GM12891 (cell line): ENCODE measurements around the gene EMILIN2.
A peak's percentile ranks its signal among the peaks of the same experiment; 100 is the strongest.

Experiments used
- DNase-seq: peaks from one replicate; pipeline ENCODE4 v3.0.0; 2011; ENCODE audit warnings: low spot score; ENCODE audit not compliant: insufficient read length
- FAIRE-seq: peaks from 2 replicates; lab custom pipeline; 2011; peaks lifted over from hg19 to GRCh38; lab: Jason Lieb, UNC
- PAX5 ChIP-seq: IDR thresholded peaks from 2 replicates; pipeline ENCODE4 v1.6.1; 2011; ENCODE audit warnings: low read length, moderate library complexity, mild to moderate bottlenecking; ENCODE audit not compliant: insufficient read depth, severe bottlenecking
- POLR2A ChIP-seq: IDR thresholded peaks from 2 replicates; pipeline ENCODE4 v1.6.1; 2011; ENCODE audit warnings: low read depth, low read length, control low read depth
- POLR2AphosphoS5 ChIP-seq: IDR thresholded peaks from 2 replicates; pipeline ENCODE4 v1.6.1; 2011; ENCODE audit warnings: low read depth, low read length, control low read depth
- POU2F2 ChIP-seq: IDR thresholded peaks from 2 replicates; pipeline ENCODE4 v1.6.1; 2011; ENCODE audit warnings: low read depth, mild to moderate bottlenecking, control low read depth, low read length, moderate library complexity
- SPI1 ChIP-seq: IDR thresholded peaks from 2 replicates; pipeline ENCODE4 v1.6.1; 2011; ENCODE audit warnings: low read depth, low read length, control low read depth
- TAF1 ChIP-seq: IDR thresholded peaks from 2 replicates; pipeline ENCODE4 v1.6.1; 2011; ENCODE audit warnings: low read depth, low read length, control low read depth

The EMILIN2 gene

GRCh38 chr18:2963048-2963447, 116.2 kb downstream of the EMILIN2 start:
- no peak for DNase-seq
- peak; percentile 84 for FAIRE-seq
- no peak for TF ChIP-seq PAX5
- TF ChIP-seq POU2F2: no peak
- no peak for TF ChIP-seq TAF1
- TF ChIP-seq POLR2A: no peak
- no peak; the same call in 1 of the 2 replicates for TF ChIP-seq SPI1
- no peak for TF ChIP-seq POLR2AphosphoS5

GRCh38 chr18:2964361-2965010, 117.7 kb downstream of the EMILIN2 start:
- TF ChIP-seq POLR2A (no peak), SPI1 (no peak), PAX5 (no peak), POU2F2 (no peak), TAF1 (no peak), POLR2AphosphoS5 (no peak)
- FAIRE-seq (no peak), DNase-seq (no peak)
